Suprapubic skin (tissue), 4 donors: ENCODE data around the gene NINL.

Experiments
- POLR2A ChIP-seq, 2 donors: fragments of 450-650 bp; IDR thresholded peaks; one replicate each; pipeline ENCODE4 v1.6.1; 2017; ENCODE audit warnings: antibody characterized with exemption in 2 of 2, mild to moderate bottlenecking in 2 of 2, moderate library complexity in 2 of 2
- POLR2AphosphoS5 ChIP-seq, 3 donors: sonication (generic); formaldehyde crosslinking; IDR thresholded peaks; one replicate each; pipeline ENCODE4 v1.6.1; 2017; ENCODE audit warnings: antibody characterized with exemption in 3 of 3
- TF ChIP-seq, protein P1 (sequence below), 2 donors: fragments of 200-600 bp in 1 of 2; fragments of 450-650 bp in 1 of 2; sonication (generic) in 1 of 2; IDR thresholded peaks; one replicate each; pipeline ENCODE4 v1.5.1; 2016 to 2019; ENCODE audit warnings: antibody characterized with exemption in 2 of 2, mild to moderate bottlenecking in 1 of 2, moderate library complexity in 1 of 2

DNA sequence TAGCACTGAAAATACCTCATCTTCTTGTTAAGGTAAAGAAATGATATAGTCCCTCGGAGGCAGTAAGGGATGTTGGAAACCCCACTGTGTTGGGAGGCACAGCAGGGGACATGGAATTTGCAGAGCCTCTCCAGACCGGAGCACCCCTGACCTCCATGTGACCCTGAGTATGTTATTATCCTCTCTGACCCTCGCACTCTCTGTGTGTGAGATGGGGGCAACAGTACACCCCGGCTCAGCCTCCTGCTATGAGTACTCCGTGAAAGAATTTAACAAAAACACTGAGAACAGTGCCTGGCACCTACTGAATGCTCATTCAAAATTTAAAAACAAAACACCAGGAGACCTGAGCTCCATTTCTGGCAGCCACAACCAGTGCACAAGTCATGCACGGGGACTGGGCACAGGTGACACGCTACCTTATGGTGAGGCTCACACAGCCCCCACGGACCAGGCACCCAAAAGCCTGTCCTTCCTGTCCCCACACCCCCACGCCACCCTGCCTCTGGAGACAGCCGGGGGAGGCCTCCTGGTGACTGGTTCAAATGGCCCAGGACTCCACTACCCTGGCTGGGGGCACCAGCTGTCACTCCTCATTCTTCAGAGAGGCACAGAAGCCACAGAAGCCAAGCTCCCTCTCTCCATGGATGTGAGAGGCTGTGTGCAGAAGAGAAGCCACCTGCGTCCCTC is 6.1 kb downstream of the NINL start:
- TF ChIP-seq, protein P1, sequence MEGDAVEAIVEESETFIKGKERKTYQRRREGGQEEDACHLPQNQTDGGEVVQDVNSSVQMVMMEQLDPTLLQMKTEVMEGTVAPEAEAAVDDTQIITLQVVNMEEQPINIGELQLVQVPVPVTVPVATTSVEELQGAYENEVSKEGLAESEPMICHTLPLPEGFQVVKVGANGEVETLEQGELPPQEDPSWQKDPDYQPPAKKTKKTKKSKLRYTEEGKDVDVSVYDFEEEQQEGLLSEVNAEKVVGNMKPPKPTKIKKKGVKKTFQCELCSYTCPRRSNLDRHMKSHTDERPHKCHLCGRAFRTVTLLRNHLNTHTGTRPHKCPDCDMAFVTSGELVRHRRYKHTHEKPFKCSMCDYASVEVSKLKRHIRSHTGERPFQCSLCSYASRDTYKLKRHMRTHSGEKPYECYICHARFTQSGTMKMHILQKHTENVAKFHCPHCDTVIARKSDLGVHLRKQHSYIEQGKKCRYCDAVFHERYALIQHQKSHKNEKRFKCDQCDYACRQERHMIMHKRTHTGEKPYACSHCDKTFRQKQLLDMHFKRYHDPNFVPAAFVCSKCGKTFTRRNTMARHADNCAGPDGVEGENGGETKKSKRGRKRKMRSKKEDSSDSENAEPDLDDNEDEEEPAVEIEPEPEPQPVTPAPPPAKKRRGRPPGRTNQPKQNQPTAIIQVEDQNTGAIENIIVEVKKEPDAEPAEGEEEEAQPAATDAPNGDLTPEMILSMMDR (IDR thresholded peaks at IDR 0.05), result no peak
- TF ChIP-seq POLR2AphosphoS5 (IDR thresholded peaks at IDR 0.05) (no peak), POLR2A (IDR thresholded peaks at IDR 0.05) (no peak)
